ENCODE results near the gene TBC1D13.
"Not testable (repeated sequence)": the region's sequence is repeated elsewhere in the genome, so short reads cannot be mapped to it uniquely, and the experiment has no call there.

TBC1D13 gene

DNA sequence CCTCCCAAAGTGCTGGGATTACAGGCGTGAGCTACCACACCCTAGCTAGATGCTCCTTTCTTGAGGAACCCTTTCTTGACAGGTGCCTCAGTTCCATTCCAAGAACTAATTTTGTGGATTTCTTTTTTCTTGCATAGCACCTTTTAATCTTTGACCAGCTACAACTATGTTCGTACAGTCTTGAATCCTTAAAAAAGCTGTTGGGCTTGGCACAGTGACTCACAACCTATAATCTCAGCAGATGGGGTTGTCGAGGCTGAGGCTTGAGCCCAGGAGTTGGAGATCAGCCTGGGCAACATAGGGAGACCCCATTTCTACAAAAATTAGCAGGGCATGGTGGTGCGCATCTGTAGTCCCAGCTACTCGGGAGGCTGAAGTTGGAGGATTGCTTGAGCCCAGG is 14.0 kb upstream of the TBC1D13 start:
- Histone ChIP-seq H3K9me3 (no peaks in the 10 kb centered on the region), H3K27ac (no peak overlapping the region), H3K36me3 (peaks cover 0 to 1% (median 0%) of the 10 kb centered on the region in 3 donors), H3K27me3 (no peaks in the 10 kb centered on the region), H3K4me1 (peaks cover 0 to 29% (median 19%) of the 10 kb centered on the region in 4 donors), H3K4me3 (no peak overlapping the region)
- DNase-seq: no peak
- TF ChIP-seq, protein P1, sequence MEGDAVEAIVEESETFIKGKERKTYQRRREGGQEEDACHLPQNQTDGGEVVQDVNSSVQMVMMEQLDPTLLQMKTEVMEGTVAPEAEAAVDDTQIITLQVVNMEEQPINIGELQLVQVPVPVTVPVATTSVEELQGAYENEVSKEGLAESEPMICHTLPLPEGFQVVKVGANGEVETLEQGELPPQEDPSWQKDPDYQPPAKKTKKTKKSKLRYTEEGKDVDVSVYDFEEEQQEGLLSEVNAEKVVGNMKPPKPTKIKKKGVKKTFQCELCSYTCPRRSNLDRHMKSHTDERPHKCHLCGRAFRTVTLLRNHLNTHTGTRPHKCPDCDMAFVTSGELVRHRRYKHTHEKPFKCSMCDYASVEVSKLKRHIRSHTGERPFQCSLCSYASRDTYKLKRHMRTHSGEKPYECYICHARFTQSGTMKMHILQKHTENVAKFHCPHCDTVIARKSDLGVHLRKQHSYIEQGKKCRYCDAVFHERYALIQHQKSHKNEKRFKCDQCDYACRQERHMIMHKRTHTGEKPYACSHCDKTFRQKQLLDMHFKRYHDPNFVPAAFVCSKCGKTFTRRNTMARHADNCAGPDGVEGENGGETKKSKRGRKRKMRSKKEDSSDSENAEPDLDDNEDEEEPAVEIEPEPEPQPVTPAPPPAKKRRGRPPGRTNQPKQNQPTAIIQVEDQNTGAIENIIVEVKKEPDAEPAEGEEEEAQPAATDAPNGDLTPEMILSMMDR (IDR thresholded peaks at IDR 0.05): no peak
- intact Hi-C loops (cut with DNase I; ENCODE audit: low total_unique reads): loop anchor here (2.0 kb wide), 1 partner anchor 14 kb away; the partner anchor contains the start of gene TBC1D13

DNA sequence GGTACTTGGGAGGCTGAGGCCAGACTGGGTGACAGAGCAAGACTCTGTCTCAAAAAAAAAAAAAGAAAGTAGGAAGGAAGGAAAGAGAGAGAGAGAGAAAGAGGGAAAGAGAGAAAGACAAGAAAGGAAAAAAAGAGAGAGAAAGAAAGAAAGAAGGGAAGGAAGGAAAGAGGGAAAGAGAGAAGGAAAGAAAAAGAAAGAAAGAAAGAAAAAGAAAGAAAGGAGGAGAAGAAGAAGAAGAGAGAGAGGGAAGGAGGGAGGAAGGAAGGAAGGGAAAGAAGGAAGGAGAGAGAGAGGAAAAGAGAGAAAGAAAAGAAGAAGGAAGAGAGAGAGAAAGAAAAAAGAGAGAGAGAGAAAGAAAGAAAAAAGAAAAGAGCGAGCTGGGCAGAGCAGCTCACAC is 12.2 kb upstream of the TBC1D13 start:
- H3K9me3 ChIP-seq: no peaks in the 10 kb centered on the region
- no peak overlapping the region for H3K4me3 ChIP-seq
- no peaks in the 10 kb centered on the region for H3K36me3 ChIP-seq
- no peak for DNase-seq
- intact Hi-C loops (cut with DNase I; ENCODE audit: low total_unique reads): no loop called here
- H3K27ac ChIP-seq: no peak overlapping the region
- peaks cover 0 to 20% (median 14%) of the 10 kb centered on the region in 4 donors for H3K4me1 ChIP-seq
- no peaks in the 10 kb centered on the region for H3K27me3 ChIP-seq
- TF ChIP-seq, protein P1 (IDR thresholded peaks at IDR 0.05): no peak

DNA sequence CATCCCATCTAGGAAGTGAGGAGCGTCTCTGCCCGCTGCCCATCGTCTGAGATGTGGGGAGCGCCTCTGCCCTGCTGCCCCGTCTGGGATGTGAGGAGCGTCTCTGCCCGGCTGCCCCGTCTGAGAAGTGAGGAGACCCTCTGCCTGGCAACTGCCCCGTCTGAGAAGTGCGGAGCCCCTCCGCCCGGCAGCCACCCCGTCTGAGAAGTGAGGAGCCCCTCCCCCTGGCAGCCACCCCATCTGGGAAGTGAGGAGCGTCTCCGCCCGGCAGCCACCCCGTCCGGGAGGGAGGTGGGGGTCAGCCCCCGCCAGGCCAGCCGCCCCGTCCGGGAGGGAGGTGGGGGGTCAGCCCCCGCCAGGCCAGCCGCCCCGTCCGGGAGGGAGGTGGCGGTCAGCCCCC is 7.0 kb upstream of the TBC1D13 start:
- H3K9me3 ChIP-seq, H3K4me3 ChIP-seq, H3K27me3 ChIP-seq: not testable (repeated sequence)

DNA sequence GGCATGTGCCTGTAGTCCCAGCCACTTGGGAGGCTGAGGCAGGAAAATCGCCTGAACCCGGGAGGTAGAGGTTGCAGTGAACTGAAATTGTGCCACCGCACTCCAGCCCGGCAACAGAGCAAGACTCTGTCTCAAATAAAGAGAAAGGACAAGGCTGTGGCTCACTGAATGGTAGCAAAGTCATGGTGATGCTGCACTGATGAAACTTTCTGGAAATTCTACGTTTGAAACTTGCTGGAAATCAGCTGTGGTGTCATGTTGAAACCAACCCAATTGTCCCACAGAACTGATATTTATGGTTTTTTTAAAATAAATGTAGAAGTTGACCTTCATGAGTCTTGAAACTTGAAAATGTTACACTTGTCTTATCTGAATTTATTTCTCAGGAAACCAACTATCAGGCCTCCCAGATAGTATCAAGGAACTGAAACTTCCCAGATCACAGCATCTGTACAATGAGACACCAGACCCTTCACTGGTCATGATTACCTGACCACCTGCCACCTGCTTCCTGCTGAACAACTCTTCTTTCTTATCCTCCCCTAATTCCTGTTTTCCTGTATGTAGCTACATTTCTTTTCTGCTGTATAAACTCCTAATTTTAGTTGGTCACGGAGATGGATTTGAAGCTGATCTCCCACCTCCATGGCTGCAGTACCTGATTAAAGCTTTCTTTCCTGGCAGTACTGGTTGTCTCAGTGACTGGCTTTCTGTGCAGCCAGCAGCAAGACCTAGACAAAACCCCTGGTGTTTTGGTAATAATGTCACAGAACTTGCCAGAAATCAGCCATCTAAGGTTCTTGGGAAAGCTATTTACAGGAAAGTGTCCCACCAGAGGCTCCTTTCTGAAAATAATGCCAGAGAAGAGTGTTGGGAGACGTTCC is 5.6 kb upstream of the TBC1D13 start:
- H3K9me3 ChIP-seq: no peaks in the 10 kb centered on the region
- H3K27me3 ChIP-seq: no peaks in the 10 kb centered on the region
- intact Hi-C loops (cut with DNase I; ENCODE audit: low total_unique reads): no loop called here
- no peak for DNase-seq
- H3K4me3 ChIP-seq: no peak overlapping the region
- TF ChIP-seq, protein P1 (IDR thresholded peaks at IDR 0.05): no peak
- H3K27ac ChIP-seq: no peak overlapping the region
- peaks cover 0 to 1% (median 0%) of the 10 kb centered on the region in 4 donors for H3K4me1 ChIP-seq
- H3K36me3 ChIP-seq: no peaks in the 10 kb centered on the region

More for the DNA sequence above, 7.0 kb upstream of the TBC1D13 start:
- H3K4me1 ChIP-seq; H3K36me3 ChIP-seq; DNase-seq; H3K27ac ChIP-seq; intact Hi-C loops (cut with DNase I; ENCODE audit: low total_unique reads): not testable (repeated sequence)

DNA sequence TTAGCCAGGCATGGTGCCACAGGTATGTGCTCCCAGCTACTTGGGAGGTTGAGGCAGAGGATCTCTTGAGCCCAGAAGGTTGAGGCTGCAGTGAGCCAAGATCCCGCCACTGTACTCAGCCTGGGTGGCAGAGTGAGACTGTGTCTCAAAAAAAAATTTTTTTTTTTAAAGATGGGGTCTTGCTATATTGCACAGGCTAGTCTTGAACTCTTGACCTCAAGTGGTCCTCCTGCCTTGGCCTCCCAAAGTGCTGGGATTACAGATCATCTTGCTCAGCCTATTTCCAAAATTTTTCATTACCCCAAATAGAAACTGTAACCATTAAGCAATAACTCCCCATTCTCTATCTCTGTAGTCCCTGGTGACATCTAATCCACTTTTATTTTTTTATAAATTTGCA is 4.4 kb upstream of the TBC1D13 start:
- TF ChIP-seq, protein P1 (IDR thresholded peaks at IDR 0.05): no peak
- no peak for DNase-seq
- intact Hi-C loops (cut with DNase I; ENCODE audit: low total_unique reads): no loop called here

DNA sequence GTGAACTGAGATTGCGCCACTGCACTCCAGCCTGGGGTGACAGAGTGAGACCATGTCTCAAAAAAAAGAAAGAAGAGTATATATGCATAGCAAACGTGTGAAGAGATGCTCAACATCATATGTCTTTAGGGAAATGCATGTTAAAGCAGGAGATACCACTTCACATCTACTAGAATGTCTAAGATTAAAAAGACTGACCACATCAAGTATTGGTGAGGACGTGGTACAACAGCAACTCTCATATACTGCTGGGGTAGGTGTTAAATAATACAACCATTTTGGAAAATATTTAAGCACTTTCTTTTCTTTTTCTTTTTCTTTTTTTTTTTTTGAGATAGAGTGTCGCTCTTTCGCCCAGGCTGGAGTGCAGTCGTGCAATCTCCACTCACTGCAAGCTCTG is 1.6 kb upstream of the TBC1D13 start:
- Histone ChIP-seq H3K4me3 (no peak overlapping the region), H3K27ac (no peak overlapping the region), H3K27me3 (no peaks in the 10 kb centered on the region), H3K9me3 (no peaks in the 10 kb centered on the region), H3K4me1 (peaks cover 6 to 18% (median 12%) of the 10 kb centered on the region in 4 donors), H3K36me3 (peaks cover 0 to 15% (median 0%) of the 10 kb centered on the region in 3 donors)
- intact Hi-C loops (cut with DNase I; ENCODE audit: low total_unique reads): no loop called here
- no peak for DNase-seq
- TF ChIP-seq, protein P1 (IDR thresholded peaks at IDR 0.05): no peak

More for the DNA sequence above, 4.4 kb upstream of the TBC1D13 start:
- no peaks in the 10 kb centered on the region for H3K36me3 ChIP-seq
- H3K27ac ChIP-seq: no peak overlapping the region
- H3K9me3 ChIP-seq: no peaks in the 10 kb centered on the region
- no peaks in the 10 kb centered on the region for H3K27me3 ChIP-seq
- no peak overlapping the region for H3K4me3 ChIP-seq
- peaks cover 0 to 5% (median under 1%) of the 10 kb centered on the region in 4 donors for H3K4me1 ChIP-seq

All from tibial artery (tissue), 4 donors.